ENCODE data around the gene FURIN. TPM values are rescaled to one million over a fixed set of nuclear protein-coding genes. Genes with fewer than 3 reads are reported as not detected.

Gene FURIN
- total RNA-seq, 2 experiments from 2014 or later, result 4.9 to 10.3 TPM

DNA sequence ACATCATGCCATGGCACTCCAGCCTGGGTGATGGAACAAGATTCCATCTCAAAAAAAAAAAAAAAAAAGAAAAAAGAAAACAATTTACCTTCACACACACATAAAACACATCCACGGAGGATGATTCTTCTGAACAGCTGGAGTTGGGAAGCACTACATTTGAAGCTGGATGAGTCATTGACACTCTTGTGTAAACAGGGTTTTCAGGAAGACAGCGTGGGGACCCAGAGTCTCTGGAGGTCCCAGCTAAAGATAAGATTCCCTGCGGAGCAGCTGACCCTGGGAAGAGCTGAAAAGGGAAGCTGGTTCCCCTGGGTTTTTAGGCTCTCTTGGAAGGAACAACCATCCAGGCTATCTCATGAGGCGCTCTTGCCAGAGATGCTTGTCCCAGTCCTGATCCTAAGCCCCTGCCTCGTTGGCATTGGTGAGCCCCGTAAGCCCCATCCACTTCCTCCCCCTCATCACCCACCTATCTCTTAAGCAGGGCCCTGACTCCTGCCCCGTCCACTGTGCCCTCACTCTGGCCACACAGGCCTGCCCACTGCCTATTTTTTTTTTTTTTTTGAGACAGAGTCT lies 32.0 kb upstream of the FURIN start:
- H3K4me3 ChIP-seq (ENCODE audit: low read depth, low read length, poor library complexity, severe bottlenecking), result no peak overlapping the region
- H2AFZ ChIP-seq (ENCODE audit: low read length), result no peak overlapping the region
- H3K36me3 ChIP-seq (ENCODE audit: insufficient read depth, low read length), result no peaks in the 10 kb centered on the region
- TF ChIP-seq EZH2phosphoT487 (IDR thresholded peaks at IDR 0.05; ENCODE audit: borderline replicate concordance, low read depth, low read length), result no peak
- no TSS peak for BruUV-seq (replicated peaks)
- H4K20me1 ChIP-seq (ENCODE audit: insufficient read depth, low read length), result no peaks in the 10 kb centered on the region
- H3K4me2 ChIP-seq (ENCODE audit: low read length), result no peak overlapping the region
- intact Hi-C loops (cut with micrococcal nuclease; ENCODE audit: unreplicated experiment), result no loop called here
- no peaks in the 10 kb centered on the region for H3K79me2 ChIP-seq (ENCODE audit: insufficient read depth, low read depth, low read length)
- ChIA-PET CTCF (ENCODE audit: unreplicated experiment) (no interaction called here), POLR2A (no interaction called here)
- no peak for DNase-seq (ENCODE audit: low spot score)
- no peaks in the 10 kb centered on the region for H3K9me2 ChIP-seq (ENCODE audit: insufficient read depth, low read length)
- H3K27ac ChIP-seq (ENCODE audit: low read depth, low read length, poor library complexity, severe bottlenecking), result no peak overlapping the region
- H3K4me1 ChIP-seq (ENCODE audit: insufficient read depth, low read length, poor library complexity, severe bottlenecking), result peaks cover 32% of the 10 kb centered on the region
- H3K9me3 ChIP-seq (ENCODE audit: low read length), result no peaks in the 10 kb centered on the region

DNA sequence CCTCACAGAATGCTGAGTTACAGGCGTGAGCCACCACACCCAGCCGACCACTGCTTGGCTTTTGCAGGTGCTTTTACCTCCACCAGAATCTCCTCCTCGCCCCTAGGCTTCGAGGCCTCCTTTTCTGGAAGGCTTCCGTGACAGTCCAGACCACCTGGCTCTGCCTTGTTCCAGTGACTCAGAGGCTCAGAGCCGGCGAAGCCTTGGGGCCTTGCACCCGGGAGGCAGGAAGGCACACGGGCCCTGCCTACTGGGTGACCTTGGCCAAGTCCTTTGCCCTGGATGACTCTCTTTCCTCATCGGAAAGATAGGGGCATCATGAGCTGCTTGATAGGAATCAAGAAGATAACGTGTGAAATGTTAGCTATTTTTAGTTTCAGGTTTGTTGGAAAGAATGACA lies 31.3 kb upstream of the FURIN start:
- no peak overlapping the region for H3K4me2 ChIP-seq (ENCODE audit: low read length)
- CTCF ChIA-PET (ENCODE audit: unreplicated experiment), result no interaction called here
- intact Hi-C loops (cut with micrococcal nuclease; ENCODE audit: unreplicated experiment), result no loop called here

DNA sequence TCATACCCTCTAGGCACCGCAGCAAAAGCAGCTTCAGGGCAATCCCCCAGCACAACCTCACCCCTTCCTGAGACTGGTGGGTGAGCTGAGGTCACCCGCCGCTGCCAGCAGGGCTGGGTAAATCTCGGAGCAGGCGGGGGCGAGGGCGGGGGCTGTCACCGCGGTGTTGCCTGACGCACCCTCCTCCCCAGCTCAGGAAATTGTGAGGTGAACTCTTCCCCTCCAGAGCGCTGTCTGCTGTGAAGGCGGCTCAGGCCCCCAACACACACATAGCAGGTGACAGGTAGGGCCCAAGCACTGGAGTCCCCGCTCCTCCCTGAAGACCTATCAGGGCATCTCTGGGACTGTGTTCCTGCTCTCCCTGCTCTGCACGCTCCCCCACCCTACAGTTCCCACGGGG lies 30.2 kb upstream of the FURIN start:
- TF ChIP-seq, protein P1, sequence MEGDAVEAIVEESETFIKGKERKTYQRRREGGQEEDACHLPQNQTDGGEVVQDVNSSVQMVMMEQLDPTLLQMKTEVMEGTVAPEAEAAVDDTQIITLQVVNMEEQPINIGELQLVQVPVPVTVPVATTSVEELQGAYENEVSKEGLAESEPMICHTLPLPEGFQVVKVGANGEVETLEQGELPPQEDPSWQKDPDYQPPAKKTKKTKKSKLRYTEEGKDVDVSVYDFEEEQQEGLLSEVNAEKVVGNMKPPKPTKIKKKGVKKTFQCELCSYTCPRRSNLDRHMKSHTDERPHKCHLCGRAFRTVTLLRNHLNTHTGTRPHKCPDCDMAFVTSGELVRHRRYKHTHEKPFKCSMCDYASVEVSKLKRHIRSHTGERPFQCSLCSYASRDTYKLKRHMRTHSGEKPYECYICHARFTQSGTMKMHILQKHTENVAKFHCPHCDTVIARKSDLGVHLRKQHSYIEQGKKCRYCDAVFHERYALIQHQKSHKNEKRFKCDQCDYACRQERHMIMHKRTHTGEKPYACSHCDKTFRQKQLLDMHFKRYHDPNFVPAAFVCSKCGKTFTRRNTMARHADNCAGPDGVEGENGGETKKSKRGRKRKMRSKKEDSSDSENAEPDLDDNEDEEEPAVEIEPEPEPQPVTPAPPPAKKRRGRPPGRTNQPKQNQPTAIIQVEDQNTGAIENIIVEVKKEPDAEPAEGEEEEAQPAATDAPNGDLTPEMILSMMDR (conservative IDR thresholded peaks at IDR 0.05; ENCODE audit: low read length), result no peak
- no peak for TF ChIP-seq EZH2phosphoT487 (IDR thresholded peaks at IDR 0.05; ENCODE audit: borderline replicate concordance, low read depth, low read length)
- no peak overlapping the region for H3K27ac ChIP-seq (ENCODE audit: low read depth, low read length, poor library complexity, severe bottlenecking)
- H2AFZ ChIP-seq (ENCODE audit: low read length), result no peak overlapping the region
- no peaks in the 10 kb centered on the region for H4K20me1 ChIP-seq (ENCODE audit: insufficient read depth, low read length)
- H3K4me3 ChIP-seq (ENCODE audit: low read depth, low read length, poor library complexity, severe bottlenecking), result no peak overlapping the region
- peaks cover 32% of the 10 kb centered on the region for H3K4me1 ChIP-seq (ENCODE audit: insufficient read depth, low read length, poor library complexity, severe bottlenecking)
- BruUV-seq (replicated peaks), result no TSS peak
- H3K4me2 ChIP-seq (ENCODE audit: low read length), result peak overlapping the region; percentile 7; the same call in 1 of the 2 replicates
- DNase-seq (ENCODE audit: low spot score), result no peak
- H3K9me2 ChIP-seq (ENCODE audit: insufficient read depth, low read length), result no peaks in the 10 kb centered on the region
- no peaks in the 10 kb centered on the region for H3K36me3 ChIP-seq (ENCODE audit: insufficient read depth, low read length)
- no peaks in the 10 kb centered on the region for H3K9me3 ChIP-seq (ENCODE audit: low read length)
- no peaks in the 10 kb centered on the region for H3K79me2 ChIP-seq (ENCODE audit: insufficient read depth, low read depth, low read length)
- intact Hi-C loops (cut with micrococcal nuclease; ENCODE audit: unreplicated experiment), result no loop called here
- POLR2A ChIA-PET, result interaction anchor here (0.8 to 1.8 kb wide), 4 partner anchors 47 to 133 kb away, joined by 3 to 7 read pairs (median 6); partner anchors contain the start of gene HDDC3
- CTCF ChIA-PET (ENCODE audit: unreplicated experiment), result no interaction called here

More for the DNA sequence above, 31.3 kb upstream of the FURIN start:
- Histone ChIP-seq H3K4me3 (ENCODE audit: low read depth, low read length, poor library complexity, severe bottlenecking) (no peak overlapping the region), H3K4me1 (ENCODE audit: insufficient read depth, low read length, poor library complexity, severe bottlenecking) (peaks cover 32% of the 10 kb centered on the region), H3K36me3 (ENCODE audit: insufficient read depth, low read length) (no peaks in the 10 kb centered on the region), H3K9me3 (ENCODE audit: low read length) (no peaks in the 10 kb centered on the region), H3K9me2 (ENCODE audit: insufficient read depth, low read length) (no peaks in the 10 kb centered on the region), H4K20me1 (ENCODE audit: insufficient read depth, low read length) (no peaks in the 10 kb centered on the region), H2AFZ (ENCODE audit: low read length) (no peak overlapping the region), H3K79me2 (ENCODE audit: insufficient read depth, low read depth, low read length) (no peaks in the 10 kb centered on the region), H3K27ac (ENCODE audit: low read depth, low read length, poor library complexity, severe bottlenecking) (no peak overlapping the region)
- DNase-seq (ENCODE audit: low spot score), result no peak
- no peak for TF ChIP-seq EZH2phosphoT487 (IDR thresholded peaks at IDR 0.05; ENCODE audit: borderline replicate concordance, low read depth, low read length)
- TF ChIP-seq, protein P1 (conservative IDR thresholded peaks at IDR 0.05; ENCODE audit: low read length), result no peak
- POLR2A ChIA-PET, result interaction anchor here (1.1 to 1.6 kb wide), 2 partner anchors 49 to 132 kb away, joined by 4 to 7 read pairs; no protein-coding TSS in a partner anchor
- BruUV-seq (replicated peaks), result no TSS peak
